CD8-positive, alpha-beta memory T cell (primary cell): ENCODE measurements around the gene EEF1G. TPM values are rescaled to one million over a fixed set of nuclear protein-coding genes. Genes with fewer than 3 reads are reported as not detected.

Source experiments
- CTCF ChIA-PET: fragments of 350-600 bp; sonication (Branson Sonifier 250); formaldehyde crosslinking; loops from one replicate; lab custom pipeline; 2021; ENCODE audit warnings: antibody characterized with exemption; lab: Charles Lee
- POLR2A ChIA-PET: fragments of 350-600 bp; sonication (Branson Sonifier 250); formaldehyde crosslinking; loops from one replicate; lab custom pipeline; 2021; ENCODE audit warnings: antibody characterized with exemption; lab: Charles Lee
- DNase-seq, 5 donors: peaks; one replicate each; pipeline versions ENCODE4 v3.0.0 to v3.0.0-alpha.2; 2020 to 2022; ENCODE audit warnings: mixed read lengths in 1 of 5
- H3K27ac ChIP-seq: one replicate; pipeline ENCODE4 v1.7.0; 2013; ENCODE audit warnings: low read depth, mild to moderate bottlenecking, low read length, moderate library complexity
- H3K27me3 ChIP-seq: 2 replicates; pipeline ENCODE4 v1.7.0; 2013; ENCODE audit warnings: low read length, mild to moderate bottlenecking; ENCODE audit not compliant: insufficient read depth, poor library complexity, severe bottlenecking
- H3K36me3 ChIP-seq: 2 replicates; pipeline ENCODE4 v1.7.0; 2013; ENCODE audit warnings: mild to moderate bottlenecking, low read length, moderate library complexity; ENCODE audit not compliant: insufficient read depth
- H3K4me1 ChIP-seq: 2 replicates; pipeline ENCODE4 v1.7.0; 2013; ENCODE audit warnings: mild to moderate bottlenecking, low read length, moderate library complexity; ENCODE audit not compliant: insufficient read depth
- H3K4me3 ChIP-seq: 2 replicates; pipeline ENCODE4 v1.7.0; 2013; ENCODE audit warnings: mild to moderate bottlenecking, low read length
- H3K9me3 ChIP-seq: 2 replicates; pipeline ENCODE4 v1.7.0; 2013; ENCODE audit warnings: mild to moderate bottlenecking, low read length
- H3K27ac Mint-ChIP-seq, 8 donors: one replicate each; pipeline ENCODE4 v1.8.0; 2020 to 2021; ENCODE audit warnings: mixed read lengths in 8 of 8, mild to moderate bottlenecking in 6 of 8, inconsistent platforms in 3 of 8, moderate library complexity in 3 of 8
- H3K27me3 Mint-ChIP-seq, 2 donors: one replicate each; pipeline ENCODE4 v1.8.0; 2020 to 2021; ENCODE audit warnings: mixed read lengths in 2 of 2, mild to moderate bottlenecking in 1 of 2, moderate library complexity in 1 of 2
- H3K36me3 Mint-ChIP-seq, 3 donors: one replicate each; pipeline ENCODE4 v1.8.0; 2020 to 2021; ENCODE audit warnings: mixed read lengths in 3 of 3, inconsistent platforms in 1 of 3, mild to moderate bottlenecking in 1 of 3
- H3K4me1 Mint-ChIP-seq, 3 donors: one replicate each; pipeline ENCODE4 v1.8.0; 2020 to 2021; ENCODE audit warnings: mixed read lengths in 3 of 3, inconsistent platforms in 1 of 3, mild to moderate bottlenecking in 1 of 3
- H3K4me3 Mint-ChIP-seq, 7 donors: one replicate each; pipeline ENCODE4 v1.8.0; 2020 to 2021; ENCODE audit warnings: mixed read lengths in 7 of 7, mild to moderate bottlenecking in 6 of 7, moderate library complexity in 4 of 7, inconsistent platforms in 2 of 7
- H3K9me3 Mint-ChIP-seq, 5 donors: one replicate each; pipeline ENCODE4 v1.8.0; 2020 to 2022; ENCODE audit warnings: mixed read lengths in 5 of 5, mild to moderate bottlenecking in 3 of 5, moderate library complexity in 2 of 5, inconsistent platforms in 1 of 5
- polyA plus RNA-seq: library from polyadenylated mRNA; unstranded; fragments of 300-500 nt; fragmentation: Illumina TruSeq; gene quantifications from one replicate; pipeline ENCODE4 v1.2.3, GENCODE V29; 2021
- total RNA-seq, 2 experiments: library from RNA; stranded (reverse); gene quantifications; one replicate each; pipeline ENCODE4 v1.2.3, GENCODE V29; 2021

The EEF1G gene
- total and polyA plus RNA-seq, 3 experiments from 2014 or later, result 1,157 to 1,846 (median 1,800) TPM

GRCh38 chr11:62608776-62609175 is 35.1 kb upstream of the EEF1G start:
- Mint-ChIP-seq H3K4me3 (peak overlapping the region in 3 of 7 donors; percentile 23 to 71 (median 58)), H3K9me3 (no peaks in the 10 kb centered on the region), H3K27ac (peak overlapping the region in 4 of 8 donors; percentile 43 to 97 (median 62)), H3K4me1 (peaks cover 37 to 67% (median 38%) of the 10 kb centered on the region in 3 donors), H3K27me3 (no peaks in the 10 kb centered on the region), H3K36me3 (peaks cover 5 to 65% (median 7%) of the 10 kb centered on the region in 3 donors)
- DNase-seq, result no peak
- Histone ChIP-seq H3K4me1 (peaks cover 30% of the 10 kb centered on the region), H3K27me3 (no peaks in the 10 kb centered on the region), H3K4me3 (no peak overlapping the region), H3K36me3 (peaks cover 46% of the 10 kb centered on the region), H3K9me3 (no peaks in the 10 kb centered on the region), H3K27ac (no peak overlapping the region)
- POLR2A ChIA-PET, result interaction anchor here (0.8 to 5.4 kb wide), 2 partner anchors 16 to 17 kb away, joined by 3 to 32 read pairs; partner anchors contain the start of gene TUT1
- CTCF ChIA-PET, result interaction anchor here (1.6 kb wide), 1 partner anchor 17 kb away, joined by 8 read pairs; the partner anchor contains the start of gene TUT1

- no peaks in the 10 kb centered on the region for H3K27me3 ChIP-seq
- no peak overlapping the region for H3K27ac ChIP-seq
- peaks cover 5 to 74% (median 12%) of the 10 kb centered on the region in 3 donors for H3K36me3 Mint-ChIP-seq
- H3K4me3 ChIP-seq, result no peak overlapping the region
- H3K9me3 Mint-ChIP-seq, result no peaks in the 10 kb centered on the region
- H3K27ac Mint-ChIP-seq, result peak overlapping the region in 1 of 8 donors; percentile 49
- H3K9me3 ChIP-seq, result no peaks in the 10 kb centered on the region
- H3K4me1 Mint-ChIP-seq, result peaks cover 40 to 71% (median 47%) of the 10 kb centered on the region in 3 donors
- no peaks in the 10 kb centered on the region for H3K27me3 Mint-ChIP-seq
- H3K36me3 ChIP-seq, result peaks cover 51% of the 10 kb centered on the region
- POLR2A ChIA-PET, result interaction anchor here (0.8 kb wide), 1 partner anchor 15 kb away, joined by 3 read pairs; no protein-coding TSS in a partner anchor
- H3K4me1 ChIP-seq, result peaks cover 25% of the 10 kb centered on the region
- CTCF ChIA-PET, result interaction anchor here (1.6 kb wide), 1 partner anchor 16 kb away, joined by 8 read pairs; the partner anchor contains the start of gene TUT1
- no peak for DNase-seq
- H3K4me3 Mint-ChIP-seq, result peak overlapping the region in 1 of 7 donors; percentile 74
These were observed 34.0 kb upstream of the EEF1G start for GRCh38 chr11:62607714-62608113.

GRCh38 chr11:62605902-62606301 is 32.2 kb upstream of the EEF1G start:
- H3K9me3 Mint-ChIP-seq, result no peaks in the 10 kb centered on the region
- CTCF ChIA-PET, result interaction anchor here (1.7 kb wide), 1 partner anchor 12 kb away, joined by 4 read pairs; no protein-coding TSS in a partner anchor
- Histone ChIP-seq H3K27ac (no peak overlapping the region), H3K4me3 (no peak overlapping the region), H3K27me3 (no peaks in the 10 kb centered on the region), H3K4me1 (peaks cover 15% of the 10 kb centered on the region), H3K36me3 (peaks cover 51% of the 10 kb centered on the region), H3K9me3 (no peaks in the 10 kb centered on the region)
- peaks cover 0 to 2% of the 10 kb centered on the region in 2 donors for H3K27me3 Mint-ChIP-seq
- peaks cover 36 to 66% (median 41%) of the 10 kb centered on the region in 3 donors for H3K4me1 Mint-ChIP-seq
- H3K27ac Mint-ChIP-seq, result no peak overlapping the region
- H3K36me3 Mint-ChIP-seq, result peaks cover 5 to 79% (median 12%) of the 10 kb centered on the region in 3 donors
- POLR2A ChIA-PET, result no interaction called here
- H3K4me3 Mint-ChIP-seq, result peak overlapping the region in 1 of 7 donors; percentile 56
- DNase-seq, result no peak

- peaks cover 0 to 2% of the 10 kb centered on the region in 2 donors for H3K27me3 Mint-ChIP-seq
- Histone ChIP-seq H3K9me3 (no peaks in the 10 kb centered on the region), H3K4me3 (no peak overlapping the region), H3K4me1 (peaks cover 11% of the 10 kb centered on the region), H3K27me3 (no peaks in the 10 kb centered on the region), H3K36me3 (peaks cover 48% of the 10 kb centered on the region), H3K27ac (no peak overlapping the region)
- DNase-seq, result no peak
- peaks cover 35 to 65% (median 40%) of the 10 kb centered on the region in 3 donors for H3K4me1 Mint-ChIP-seq
- H3K4me3 Mint-ChIP-seq, result peak overlapping the region in 1 of 7 donors; percentile 56
- H3K9me3 Mint-ChIP-seq, result no peaks in the 10 kb centered on the region
- ChIA-PET CTCF (interaction anchor here (0.7 to 1.7 kb wide), 2 partner anchors 11 to 14 kb away, joined by 3 to 4 read pairs; no protein-coding TSS in a partner anchor), POLR2A (no interaction called here)
- H3K36me3 Mint-ChIP-seq, result peaks cover 5 to 80% (median 12%) of the 10 kb centered on the region in 3 donors
- no peak overlapping the region for H3K27ac Mint-ChIP-seq
These were observed 31.8 kb upstream of the EEF1G start for GRCh38 chr11:62605467-62605866.

GRCh38 chr11:62604460-62605120 is 30.9 kb upstream of the EEF1G start:
- H3K9me3 Mint-ChIP-seq, result no peaks in the 10 kb centered on the region
- Histone ChIP-seq H3K36me3 (peaks cover 44% of the 10 kb centered on the region), H3K4me3 (no peak overlapping the region), H3K27me3 (no peaks in the 10 kb centered on the region), H3K4me1 (peaks cover 11% of the 10 kb centered on the region), H3K27ac (no peak overlapping the region), H3K9me3 (no peaks in the 10 kb centered on the region)
- H3K4me1 Mint-ChIP-seq, result peaks cover 36 to 65% (median 43%) of the 10 kb centered on the region in 3 donors
- H3K27ac Mint-ChIP-seq, result peak overlapping the region in 3 of 8 donors; percentile 13 to 86 (median 64)
- no peak for DNase-seq
- ChIA-PET CTCF (interaction anchor here (0.6 to 2.6 kb wide), 2 partner anchors 12 to 69 kb away, joined by 4 to 12 read pairs; partner anchors contain the start of gene TUT1), POLR2A (interaction anchor here (0.6 kb wide), 1 partner anchor 19 kb away, joined by 8 read pairs; no protein-coding TSS in a partner anchor)
- no peak overlapping the region for H3K4me3 Mint-ChIP-seq
- peaks cover 0 to 3% of the 10 kb centered on the region in 2 donors for H3K27me3 Mint-ChIP-seq
- peaks cover 5 to 80% (median 18%) of the 10 kb centered on the region in 3 donors for H3K36me3 Mint-ChIP-seq

- Histone ChIP-seq H3K27me3 (no peaks in the 10 kb centered on the region), H3K27ac (no peak overlapping the region), H3K4me1 (peaks cover 11% of the 10 kb centered on the region), H3K4me3 (no peak overlapping the region), H3K36me3 (peaks cover 38% of the 10 kb centered on the region), H3K9me3 (no peaks in the 10 kb centered on the region)
- no peaks in the 10 kb centered on the region for H3K9me3 Mint-ChIP-seq
- H3K4me3 Mint-ChIP-seq, result peak overlapping the region in 6 of 7 donors; percentile 35 to 88 (median 74)
- peaks cover 0 to 3% of the 10 kb centered on the region in 2 donors for H3K27me3 Mint-ChIP-seq
- H3K27ac Mint-ChIP-seq, result peak overlapping the region in 6 of 8 donors; percentile 5 to 87 (median 83)
- CTCF ChIA-PET, result interaction anchor here (0.6 to 2.6 kb wide), 2 partner anchors 12 to 70 kb away, joined by 4 to 12 read pairs; partner anchors contain the start of gene TUT1
- POLR2A ChIA-PET, result interaction anchor here (0.6 to 1.0 kb wide), 3 partner anchors 12 to 242 kb away, joined by 3 to 8 read pairs (median 3); partner anchors contain the start of gene TUT1
- peaks cover 11 to 80% (median 20%) of the 10 kb centered on the region in 3 donors for H3K36me3 Mint-ChIP-seq
- H3K4me1 Mint-ChIP-seq, result peaks cover 36 to 65% (median 47%) of the 10 kb centered on the region in 3 donors
- no peak for DNase-seq
These were observed 30.1 kb upstream of the EEF1G start for GRCh38 chr11:62603776-62604299.

GRCh38 chr11:62603072-62603408 is 29.3 kb upstream of the EEF1G start:
- no peak overlapping the region for H3K4me3 ChIP-seq
- peaks cover 37% of the 10 kb centered on the region for H3K36me3 ChIP-seq
- CTCF ChIA-PET, result interaction anchor here (2.6 kb wide), 1 partner anchor 11 kb away, joined by 12 read pairs; the partner anchor contains the start of gene TUT1
- Mint-ChIP-seq H3K27me3 (peaks cover 0 to 5% of the 10 kb centered on the region in 2 donors), H3K4me1 (peaks cover 44 to 67% (median 52%) of the 10 kb centered on the region in 3 donors), H3K4me3 (peak overlapping the region; percentile 35 to 88 (median 72)), H3K9me3 (no peaks in the 10 kb centered on the region), H3K27ac (peak overlapping the region in 7 of 8 donors; percentile 48 to 87 (median 82)), H3K36me3 (peaks cover 16 to 82% (median 23%) of the 10 kb centered on the region in 3 donors)
- peaks cover 19% of the 10 kb centered on the region for H3K4me1 ChIP-seq
- no peaks in the 10 kb centered on the region for H3K9me3 ChIP-seq
- POLR2A ChIA-PET, result interaction anchor here (0.6 to 2.6 kb wide), 3 partner anchors 9 to 242 kb away, joined by 3 to 24 read pairs (median 3); partner anchors contain the start of genes EML3, ROM1 and TUT1
- H3K27me3 ChIP-seq, result no peaks in the 10 kb centered on the region
- no peak for DNase-seq
- no peak overlapping the region for H3K27ac ChIP-seq
